Femur (tissue), 1 donor: ENCODE data around the gene EDN3.

ENCODE experiments used
- DNase-seq: peaks from one replicate; pipeline ENCODE4 v3.0.0-alpha.2; 2017

Gene EDN3

GRCh38 chr20:59308493-59309201 lies 8.2 kb downstream of the EDN3 start:
- DNase-seq = no peak

GRCh38 chr20:59309218-59309617 lies 8.8 kb downstream of the EDN3 start:
- DNase-seq = no peak

- DNase-seq = peak; percentile 71
Measured at GRCh38 chr20:59314997-59315396, 14.6 kb downstream of the EDN3 start.

GRCh38 chr20:59316911-59317731 lies 16.7 kb downstream of the EDN3 start:
- DNase-seq = no peak

GRCh38 chr20:59318201-59318790 lies 17.9 kb downstream of the EDN3 start:
- DNase-seq = no peak

- no peak for DNase-seq
Measured at GRCh38 chr20:59318803-59319202, 18.4 kb downstream of the EDN3 start.

GRCh38 chr20:59320426-59320825 lies 20.0 kb downstream of the EDN3 start:
- no peak for DNase-seq

GRCh38 chr20:59320854-59321647 lies 20.6 kb downstream of the EDN3 start:
- DNase-seq = no peak

- no peak for DNase-seq
Measured at GRCh38 chr20:59322081-59322480, 21.7 kb downstream of the EDN3 start.

- no peak for DNase-seq
Measured at GRCh38 chr20:59322585-59323454, 22.4 kb downstream of the EDN3 start.

GRCh38 chr20:59323731-59324130 lies 23.3 kb downstream of the EDN3 start:
- no peak for DNase-seq

GRCh38 chr20:59324521-59325141 lies 24.2 kb downstream of the EDN3 start:
- DNase-seq = no peak

- DNase-seq = no peak
Measured at GRCh38 chr20:59325142-59325523, 24.7 kb downstream of the EDN3 start.

GRCh38 chr20:59326188-59326587 lies 25.8 kb downstream of the EDN3 start:
- no peak for DNase-seq

- DNase-seq = no peak
Measured at GRCh38 chr20:59328071-59328470, 27.7 kb downstream of the EDN3 start.

GRCh38 chr20:59331721-59332329 lies 31.4 kb downstream of the EDN3 start:
- DNase-seq = no peak

- no peak for DNase-seq
Measured at GRCh38 chr20:59333260-59333845, 32.9 kb downstream of the EDN3 start.

GRCh38 chr20:59333951-59334350 lies 33.5 kb downstream of the EDN3 start:
- no peak for DNase-seq

- DNase-seq = peak; percentile 68
Measured at GRCh38 chr20:59334651-59335300, 34.4 kb downstream of the EDN3 start.

GRCh38 chr20:59335377-59335776 lies 35.0 kb downstream of the EDN3 start:
- DNase-seq = no peak
